GM19240 (cell line): Measurements from ENCODE around the gene SST.
"Not testable (repeated sequence)": the region's sequence is repeated elsewhere in the genome, so short reads cannot be mapped to it uniquely, and the experiment has no call there.

Experiments
- DNase-seq: peaks from one replicate; pipeline ENCODE4 v3.0.0; 2011; ENCODE audit warnings: low spot score; ENCODE audit not compliant: insufficient read length

Gene SST

DNA sequence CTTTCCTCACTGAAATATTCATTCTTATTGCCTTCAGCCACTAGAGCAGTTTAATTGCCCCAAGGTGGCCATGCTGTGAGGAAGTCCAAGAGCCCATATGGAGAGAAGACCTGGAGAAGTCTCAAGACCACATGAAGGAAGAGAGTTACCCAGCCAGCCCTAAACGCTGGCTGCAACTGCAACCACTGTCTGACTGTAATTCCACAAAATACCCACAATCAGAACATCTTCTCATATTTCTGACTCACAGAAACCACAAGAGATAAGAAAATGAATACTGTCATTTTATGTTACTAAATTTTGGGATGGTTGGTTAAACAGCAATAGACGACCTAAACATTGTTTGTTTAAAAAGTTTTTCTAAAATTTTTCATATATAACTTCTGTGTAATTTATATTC lies 14.7 kb upstream of the SST start:
- DNase-seq, result no peak

DNA sequence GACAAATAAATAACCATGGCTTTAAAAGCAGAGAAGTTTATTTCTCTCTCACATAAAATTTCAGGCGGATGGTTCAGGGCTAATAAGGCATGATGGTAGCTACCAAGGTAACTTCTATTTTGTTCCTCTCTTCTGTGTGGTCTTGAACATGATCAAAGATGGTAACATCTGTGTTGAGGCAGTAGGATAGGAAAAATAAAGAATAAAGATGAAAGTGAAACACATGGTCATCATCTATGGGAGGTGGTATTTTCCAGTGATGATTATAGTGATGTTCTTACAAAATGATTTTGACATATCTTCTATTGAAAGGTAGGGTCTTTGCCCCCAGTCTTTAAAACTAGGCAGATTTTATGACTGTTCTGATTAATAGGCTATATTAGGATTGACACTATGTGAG lies 14.2 kb upstream of the SST start:
- DNase-seq, result no peak

DNA sequence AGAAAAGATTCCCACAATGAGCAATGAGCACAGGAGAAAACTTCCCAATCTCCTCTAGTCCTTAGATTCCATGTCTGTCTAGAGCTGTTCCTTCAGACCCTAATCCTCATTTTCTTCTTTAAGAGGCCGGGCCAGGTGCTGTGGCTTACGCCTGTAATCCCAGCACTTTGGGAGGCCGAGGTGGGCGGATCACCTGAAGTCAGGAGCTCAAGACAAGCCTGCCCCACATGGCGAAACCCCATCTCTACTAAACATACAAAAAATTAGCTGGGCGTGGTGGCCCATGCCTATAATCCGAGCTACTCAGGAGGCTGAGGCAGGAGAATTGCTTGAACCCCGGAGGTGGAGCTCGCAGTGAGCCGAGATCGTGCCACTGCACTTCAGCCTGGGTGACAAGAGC lies 11.6 kb upstream of the SST start:
- DNase-seq, result not testable (repeated sequence)

DNA sequence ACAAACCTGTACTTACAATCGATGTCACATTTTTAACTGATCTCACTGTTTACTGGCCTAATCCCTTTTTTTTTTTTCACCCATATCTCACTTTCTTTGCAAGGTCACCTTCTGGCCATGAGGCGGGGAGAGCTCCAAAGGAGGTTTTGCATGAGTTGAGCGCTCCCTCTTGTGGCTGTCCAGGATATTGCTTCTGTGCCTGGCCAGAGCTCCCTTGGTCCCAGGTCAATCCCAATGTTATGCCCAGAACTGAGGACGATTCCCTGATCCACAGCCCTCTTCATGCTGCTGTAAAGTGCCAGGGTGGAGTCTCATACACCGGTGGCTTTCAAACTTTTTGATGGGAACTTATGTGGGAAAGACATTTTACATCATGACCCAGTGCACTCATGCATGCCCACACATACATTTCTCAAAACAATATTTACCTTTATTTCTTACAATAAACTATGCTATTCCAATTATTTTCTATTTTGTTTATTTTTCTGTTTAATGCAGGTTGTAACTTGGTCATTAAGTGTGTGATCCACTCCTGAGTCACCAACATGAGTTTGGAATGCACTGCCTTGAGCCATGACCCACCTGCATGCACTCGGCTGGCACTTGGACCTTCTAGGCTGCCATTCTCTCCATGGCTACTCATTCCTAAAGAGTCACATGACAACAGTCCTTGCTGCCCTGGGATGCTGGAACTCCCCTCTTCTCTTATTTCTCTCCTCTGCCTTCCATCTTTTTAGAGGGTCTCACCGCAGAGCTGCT lies 9.6 kb upstream of the SST start:
- peak; percentile 63 for DNase-seq

DNA sequence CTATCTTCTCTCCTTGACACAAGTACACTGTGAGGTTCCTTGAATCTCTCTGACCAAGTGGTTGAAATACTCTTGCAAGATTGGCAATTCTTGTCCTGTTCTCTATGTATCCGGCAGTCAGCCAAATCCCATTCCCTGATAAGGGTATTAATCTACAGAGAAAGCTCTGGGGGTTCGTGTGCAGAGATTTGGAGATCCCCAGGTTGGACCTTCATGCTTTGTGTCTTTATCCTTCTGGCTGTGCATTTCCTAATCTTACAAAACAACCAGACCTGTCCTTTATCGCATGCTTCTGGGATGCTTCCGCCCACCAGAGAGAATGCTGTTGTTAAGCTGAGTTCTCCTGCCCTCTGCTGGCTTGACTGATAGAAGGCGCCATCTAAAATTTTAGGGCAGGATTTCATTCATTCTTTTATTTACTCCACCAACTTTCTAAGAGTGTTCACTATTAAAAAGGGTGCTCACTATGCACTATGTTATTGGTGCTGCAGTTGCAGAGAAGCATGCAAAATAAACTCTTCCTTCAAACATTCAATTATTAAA lies 8.6 kb upstream of the SST start:
- no peak for DNase-seq

DNA sequence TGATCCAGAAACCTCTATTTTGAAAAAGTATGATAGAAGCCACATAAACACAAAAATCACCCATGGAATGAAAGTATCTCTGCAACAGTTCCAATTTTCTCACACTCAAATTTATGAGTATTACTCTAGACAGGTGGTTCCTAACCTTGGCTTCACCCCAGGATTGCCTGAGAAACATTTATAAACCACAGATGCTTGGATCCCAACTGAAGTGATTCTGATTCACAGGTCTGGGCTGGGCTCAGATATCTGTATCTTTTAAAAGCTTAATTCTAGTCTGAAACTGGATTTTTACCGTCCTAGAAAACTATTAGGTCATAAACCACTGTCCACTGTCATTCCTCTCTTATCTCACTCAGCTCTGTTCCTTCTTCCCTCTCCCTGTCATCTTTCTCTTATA lies 7.4 kb upstream of the SST start:
- DNase-seq, result no peak

DNA sequence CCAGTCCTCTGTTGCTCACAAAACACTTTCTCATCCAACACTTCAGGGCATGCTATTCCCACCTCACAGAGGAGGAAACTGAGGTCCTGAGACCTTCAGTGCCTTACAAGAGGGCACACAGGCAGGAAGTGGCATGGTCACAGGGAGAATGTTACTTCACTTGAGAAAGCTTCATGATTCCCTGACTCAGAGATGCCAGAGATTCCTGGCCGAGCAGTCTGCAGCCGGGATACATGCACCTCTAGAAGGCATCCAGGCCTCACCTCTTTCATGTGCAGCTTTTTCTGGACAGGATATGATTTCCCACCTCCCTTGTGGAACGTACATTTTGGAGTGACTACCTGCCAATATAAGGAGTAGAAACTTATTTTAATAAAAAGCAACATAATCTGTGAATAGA lies 2.8 kb upstream of the SST start:
- no peak for DNase-seq

DNA sequence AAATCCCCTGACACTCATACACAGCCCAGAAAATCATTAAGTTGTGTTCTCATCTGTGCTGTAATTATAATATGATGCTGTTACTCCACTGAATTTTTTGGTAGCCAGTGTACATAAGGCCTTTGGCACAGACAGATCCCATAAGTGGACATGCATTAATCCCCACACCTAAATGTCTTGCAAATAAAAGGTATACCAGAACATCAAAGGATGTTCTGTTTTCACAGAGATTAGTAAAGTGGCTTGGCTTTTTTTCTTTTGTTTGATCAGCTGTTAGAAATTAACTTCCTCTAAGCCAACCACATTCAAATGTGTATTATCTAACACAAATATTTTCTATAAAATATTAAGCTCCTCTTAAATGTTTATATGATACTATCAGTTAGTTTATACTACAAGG lies 2.7 kb downstream of the SST start:
- DNase-seq, result no peak

DNA sequence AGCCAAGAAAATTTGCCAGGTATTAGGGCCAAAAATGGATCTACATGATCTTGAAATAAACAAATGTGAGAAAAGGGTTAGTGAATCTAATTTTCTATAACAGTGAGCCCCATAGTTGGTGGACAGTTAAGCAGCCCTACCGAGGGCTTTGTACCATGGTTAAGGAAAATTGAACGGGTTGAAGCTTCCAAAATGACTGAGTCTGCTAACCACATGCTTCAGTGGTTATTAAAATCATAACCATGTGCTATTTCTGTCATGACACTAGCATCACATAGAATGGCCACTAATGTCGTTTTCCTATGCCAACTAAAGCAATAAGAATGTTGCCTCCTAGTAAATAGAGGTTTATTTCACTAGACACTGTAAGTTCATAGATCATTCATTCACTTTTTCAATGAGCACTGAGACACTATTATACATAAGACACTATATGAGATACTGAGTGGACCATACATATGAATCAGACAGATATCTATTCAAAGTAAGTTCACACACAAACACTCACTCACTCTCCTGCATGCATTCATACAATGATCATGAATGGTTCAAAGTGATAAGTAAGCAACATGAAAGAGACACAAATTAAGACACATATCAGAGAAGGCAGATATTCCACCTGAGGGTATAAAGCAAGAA lies 4.3 kb downstream of the SST start:
- DNase-seq, result no peak

DNA sequence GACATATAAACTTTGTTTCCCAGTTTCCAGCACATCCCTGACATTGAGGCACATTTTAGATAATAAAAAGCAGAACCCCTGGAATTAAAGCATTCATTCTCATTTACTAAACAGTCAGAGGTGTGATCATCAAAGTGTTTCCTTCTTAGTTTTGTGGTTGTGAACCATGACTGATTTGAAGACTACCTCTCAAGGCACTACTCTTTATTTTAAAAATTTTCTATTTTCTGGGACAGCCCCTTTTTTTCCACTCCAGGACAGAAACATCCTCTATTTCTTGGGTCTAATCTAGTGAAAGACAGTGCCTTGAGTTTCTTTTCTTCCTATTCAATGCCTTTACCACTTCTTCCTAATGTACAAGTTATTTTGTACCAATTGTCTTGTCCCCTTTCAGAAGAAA lies 5.2 kb downstream of the SST start:
- DNase-seq, result no peak

DNA sequence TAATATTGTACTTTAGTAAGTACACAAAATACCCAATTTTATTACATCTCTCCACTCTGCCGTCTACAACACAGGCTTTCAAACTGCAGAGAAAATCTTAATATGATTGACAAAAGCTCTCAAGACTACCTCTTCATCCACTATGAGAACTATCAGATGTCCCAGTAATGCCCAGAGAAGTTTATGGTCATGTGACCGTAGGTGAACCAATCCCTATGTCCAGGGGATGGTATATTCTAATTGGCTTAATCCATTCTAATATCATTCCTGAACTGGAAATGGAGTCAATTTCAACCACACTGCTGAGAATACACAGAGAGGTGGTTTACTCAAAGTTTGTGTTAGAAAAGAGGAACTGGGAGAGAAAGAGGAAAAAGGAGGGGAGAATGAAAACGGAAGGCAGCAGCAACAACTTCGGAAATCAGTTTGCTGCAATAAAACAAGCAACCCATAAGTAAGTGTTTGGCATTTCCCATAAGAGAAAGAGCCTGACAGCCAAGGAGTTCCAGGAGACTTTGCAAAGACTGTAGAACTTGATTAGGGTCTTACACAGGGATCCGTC lies 7.3 kb downstream of the SST start:
- DNase-seq, result no peak

DNA sequence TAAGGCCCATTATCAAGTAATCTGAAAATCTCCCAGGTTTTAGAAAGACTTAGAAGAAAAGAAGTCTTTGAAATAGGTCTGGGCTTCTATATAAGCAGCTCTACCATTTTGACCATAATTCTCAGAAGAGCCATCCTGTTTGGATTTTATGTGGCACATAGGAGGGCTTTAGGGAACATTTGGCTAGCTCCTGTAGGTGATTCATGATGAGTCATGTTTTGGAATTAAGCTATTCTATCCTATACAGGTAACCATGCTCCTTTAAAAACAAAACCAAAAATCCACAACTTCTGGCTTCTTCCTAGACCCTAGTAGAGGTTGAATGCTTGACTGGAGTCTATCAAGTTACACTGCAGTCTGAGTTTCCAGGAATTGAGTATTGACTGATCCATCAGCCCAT lies 8.9 kb downstream of the SST start:
- DNase-seq, result no peak

DNA sequence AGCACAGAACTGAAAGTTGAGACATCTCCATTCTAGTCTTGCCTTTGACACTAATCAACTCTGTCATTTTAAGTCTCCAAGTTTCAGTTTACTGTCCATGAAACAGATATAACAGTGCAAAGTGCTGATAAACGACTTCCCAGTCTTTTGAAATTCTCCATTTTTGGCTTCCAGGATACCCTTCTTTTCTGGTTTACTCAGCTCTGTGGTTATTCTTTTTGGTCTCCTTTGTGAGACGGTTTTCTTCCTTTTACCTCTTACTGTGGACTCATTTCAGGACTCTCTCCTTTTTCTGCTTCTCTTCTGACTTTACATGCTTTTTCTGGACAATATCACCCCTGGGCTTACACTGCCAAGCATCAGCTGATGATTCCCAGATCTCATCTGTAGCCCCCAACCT lies 18.9 kb downstream of the SST start:
- DNase-seq, result no peak

DNA sequence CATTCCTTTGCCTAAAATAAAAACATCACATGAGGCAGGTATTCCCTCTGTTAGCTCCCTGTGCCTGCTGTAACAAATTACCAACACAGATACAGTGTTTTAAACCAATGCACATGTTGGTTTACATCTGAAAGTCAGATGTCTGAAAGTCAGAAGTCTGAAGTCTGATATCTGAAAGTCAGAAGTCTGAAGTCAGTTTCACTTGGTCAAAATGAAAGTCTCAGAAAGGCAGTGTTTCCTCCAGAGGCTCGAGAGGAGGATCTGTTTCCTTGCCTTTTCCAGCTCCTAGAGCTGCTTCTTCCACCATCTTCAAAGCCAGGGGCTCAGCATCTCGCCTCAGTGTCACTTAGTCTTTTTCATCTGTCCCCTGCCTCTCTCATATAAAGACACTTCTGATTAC lies 22.0 kb downstream of the SST start:
- no peak for DNase-seq

DNA sequence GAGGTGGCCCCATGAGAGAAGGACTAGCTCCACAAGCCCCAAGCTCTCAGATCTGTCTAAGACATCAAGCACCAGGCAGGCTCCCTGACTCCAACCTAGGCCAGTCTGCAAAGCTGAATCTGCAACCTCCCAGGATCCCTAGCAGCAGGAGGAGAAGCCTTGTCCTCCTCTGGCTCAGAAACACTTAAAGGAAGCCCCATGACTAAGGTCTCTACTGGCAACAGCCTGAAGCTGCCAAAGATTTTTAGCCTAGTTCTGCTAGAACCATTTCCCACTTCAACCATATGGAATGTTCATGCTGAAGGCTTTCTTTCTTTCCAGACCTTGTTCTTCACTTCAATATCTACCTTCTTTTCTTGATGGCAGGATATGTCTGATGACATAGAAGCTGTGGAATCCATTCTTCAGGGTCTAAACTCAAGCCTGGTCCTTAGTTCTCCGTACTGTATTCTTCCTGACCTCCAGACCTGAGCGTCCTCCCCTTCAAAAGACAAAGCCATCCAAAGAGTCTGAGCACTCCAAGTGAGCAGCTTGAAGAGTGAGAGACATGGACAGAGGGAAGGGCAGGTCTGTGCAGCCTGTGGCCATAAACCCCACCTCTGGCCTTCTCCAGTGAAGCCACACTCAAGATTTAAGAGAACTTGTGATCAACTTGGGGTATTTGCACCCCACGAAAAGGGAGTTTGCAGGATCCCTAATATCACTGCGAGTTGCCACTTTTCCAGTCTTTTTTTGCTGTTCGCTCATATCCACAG lies 23.1 kb downstream of the SST start:
- DNase-seq, result no peak

DNA sequence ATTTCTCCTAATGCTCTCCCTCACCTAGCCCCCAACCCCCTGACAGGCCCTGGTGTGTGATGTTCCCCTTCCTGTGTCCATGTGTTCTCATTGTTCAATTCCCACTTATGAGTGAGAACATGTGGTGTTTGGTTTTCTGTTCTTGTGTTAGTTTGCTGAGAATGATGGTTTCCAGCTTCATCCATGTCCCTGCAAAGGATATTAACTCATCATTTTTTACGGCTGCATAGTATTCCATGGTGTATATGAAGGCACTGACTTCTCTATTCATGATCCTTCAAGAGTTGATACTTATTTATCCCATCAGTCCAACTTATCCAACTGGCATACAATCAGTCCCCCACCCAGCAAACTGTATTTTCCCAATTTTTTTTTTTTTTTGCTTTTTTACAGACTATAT lies 24.8 kb downstream of the SST start:
- not testable (repeated sequence) for DNase-seq

DNA sequence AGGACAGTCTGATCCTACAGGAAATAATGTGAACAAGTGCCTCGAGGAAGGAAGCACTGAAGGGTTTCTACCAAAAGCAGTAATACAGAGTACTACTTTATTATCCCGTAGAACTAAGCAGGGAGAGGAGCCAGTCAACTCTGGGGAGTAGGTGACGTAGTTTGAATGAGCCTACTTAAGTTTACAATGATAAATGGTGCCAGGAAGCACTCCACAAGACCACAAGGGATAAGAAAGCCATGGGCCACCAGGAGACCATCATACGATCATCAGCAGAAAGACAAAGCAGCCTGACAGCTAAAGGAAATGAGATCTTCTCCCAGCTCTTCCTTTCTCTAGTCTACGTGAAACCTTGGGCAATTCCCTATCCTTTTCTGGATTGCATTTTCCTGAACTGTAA lies 27.3 kb downstream of the SST start:
- no peak for DNase-seq

DNA sequence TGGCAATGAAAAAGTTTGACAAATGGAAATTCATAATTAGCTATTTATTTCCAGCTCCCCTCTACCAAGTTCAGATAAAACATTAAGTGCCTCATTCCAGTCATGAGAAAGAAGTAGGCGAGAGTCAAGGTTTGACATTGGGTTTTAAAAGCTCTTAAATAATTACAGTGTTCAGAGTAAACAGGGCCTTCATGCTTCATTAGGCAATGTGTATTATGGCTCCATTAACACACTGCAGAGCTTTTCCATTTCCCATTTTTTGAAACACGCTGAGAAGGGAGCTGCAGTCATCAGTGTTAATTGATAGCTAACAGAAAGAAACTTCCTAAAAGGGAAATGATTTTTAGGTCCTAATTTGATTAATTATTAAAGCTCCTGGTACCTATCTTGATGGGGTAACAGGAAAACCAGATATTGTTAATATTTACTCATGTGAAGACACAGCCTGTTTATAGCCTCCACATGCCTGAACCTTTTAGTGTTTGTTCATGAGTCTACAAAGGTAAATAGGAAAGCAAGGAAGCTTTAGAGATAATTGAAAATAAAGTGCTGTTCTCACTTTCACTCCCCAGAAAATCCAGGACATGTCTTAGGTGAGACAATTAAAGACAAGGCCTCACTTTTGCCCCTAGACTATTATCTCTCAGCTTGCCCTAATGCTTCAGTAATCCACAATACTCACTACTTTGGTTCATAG lies 28.7 kb downstream of the SST start:
- DNase-seq, result no peak

DNA sequence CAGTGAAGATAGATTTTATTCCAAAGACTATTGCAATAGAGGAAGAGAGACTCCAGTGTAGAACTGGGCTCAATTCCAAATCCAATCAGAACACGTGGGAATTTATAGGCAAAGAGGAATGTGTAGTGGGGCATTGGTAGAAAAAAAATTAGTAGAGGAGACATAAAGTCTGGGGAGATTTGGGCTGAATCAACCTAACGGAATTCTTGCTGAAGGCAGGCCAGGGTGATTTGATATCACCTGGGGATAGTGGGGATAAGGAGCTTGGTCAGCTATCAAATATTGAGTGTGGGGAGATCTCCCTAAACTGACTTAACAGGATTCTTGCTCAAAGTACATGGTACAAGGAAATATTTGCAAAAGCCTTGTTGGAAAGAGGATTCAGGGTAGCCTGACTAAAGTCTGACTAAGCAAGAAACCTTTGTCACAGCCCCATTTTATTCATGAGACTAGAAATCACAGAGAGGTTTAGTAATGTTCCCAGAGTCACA lies 29.6 kb downstream of the SST start:
- no peak for DNase-seq

DNA sequence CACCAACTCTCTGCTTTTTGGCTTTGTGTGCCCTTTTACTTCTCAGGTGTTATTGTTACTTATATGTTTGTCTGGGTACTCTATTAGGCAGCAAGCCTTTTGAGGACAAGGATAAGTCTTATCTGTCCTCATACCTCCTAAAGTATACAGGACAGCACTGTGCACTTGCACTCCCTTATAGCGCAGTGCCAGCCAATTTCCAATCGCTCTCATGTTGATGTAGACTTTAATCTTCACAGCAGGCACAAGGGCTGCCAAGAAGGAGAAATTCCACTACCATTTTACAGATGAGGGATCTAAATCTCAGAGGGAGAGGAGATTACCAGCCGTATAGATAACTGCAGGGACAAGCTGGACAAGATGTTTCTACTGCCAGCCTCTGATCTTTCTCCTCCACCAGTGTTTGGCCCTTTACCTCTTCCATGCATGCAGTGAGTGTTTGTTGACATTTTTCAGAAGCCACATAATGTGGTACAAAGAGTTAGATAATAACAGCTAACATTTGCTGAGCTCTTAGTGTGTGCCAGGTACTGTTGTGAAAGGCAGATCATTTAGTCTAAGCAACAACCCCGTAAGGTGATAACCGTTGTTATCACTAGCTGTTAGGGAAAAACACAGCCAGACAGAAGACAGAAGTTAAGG lies 30.1 kb downstream of the SST start:
- DNase-seq, result no peak

DNA sequence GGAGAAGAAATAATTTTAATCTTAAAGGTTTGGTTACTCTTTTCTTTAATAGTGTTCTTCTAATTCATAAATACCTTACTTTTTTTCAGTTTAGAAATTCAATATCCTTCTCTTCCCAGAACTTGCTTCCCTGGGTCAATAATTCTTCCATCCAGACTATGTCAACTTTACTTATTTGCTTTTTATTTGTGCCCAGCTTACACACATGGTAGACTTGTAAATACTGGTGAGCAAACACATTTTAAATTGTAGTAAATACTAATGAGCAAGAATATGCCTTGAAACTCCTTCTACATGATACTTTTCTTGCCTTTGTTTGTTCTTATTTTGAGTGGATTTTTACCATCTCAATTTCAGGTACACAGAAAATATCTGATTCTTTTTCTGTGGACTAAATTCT lies 33.7 kb downstream of the SST start:
- no peak for DNase-seq
